Right atrium auricular region (tissue), 2 donors: ENCODE measurements around the gene RPN1. TPM values are rescaled to one million over a fixed set of nuclear protein-coding genes. Genes with fewer than 3 reads are reported as not detected.

Experiments
- DNase-seq: peaks from one replicate; pipeline ENCODE4 v3.0.0-alpha.2; 2019; ENCODE audit warnings: low spot score
- H3K27ac ChIP-seq, 2 donors: fragments of 200-600 bp; sonication (generic); 1 replicate in 1 of 2; 2 replicates in 1 of 2; pipeline ENCODE4 v1.5.1; 2016 to 2019
- H3K27me3 ChIP-seq, 2 donors: fragments of 200-600 bp; sonication (generic); one replicate each; pipeline versions ENCODE4 v1.5.1 to v1.6.0; 2017 to 2019
- H3K36me3 ChIP-seq: fragments of 200-600 bp; sonication (generic); one replicate; pipeline ENCODE4 v1.5.1; 2016
- H3K4me1 ChIP-seq, 2 donors: fragments of 200-600 bp; sonication (generic); one replicate each; pipeline versions ENCODE4 v1.5.1 to v1.6.0; 2017 to 2019
- H3K4me3 ChIP-seq, 2 donors: fragments of 200-600 bp; sonication (generic); 1 replicate in 1 of 2; 2 replicates in 1 of 2; pipeline ENCODE4 v1.5.1; 2017 to 2019; ENCODE audit warnings: mild to moderate bottlenecking in 1 of 2, moderate library complexity in 1 of 2
- H3K9me3 ChIP-seq, 2 donors: fragments of 200-600 bp; sonication (generic); one replicate each; pipeline ENCODE4 v1.5.1; 2019
- total RNA-seq, 2 donors: library from RNA; depleted of rRNA; stranded (reverse); fragments of >200 nt; gene quantifications; one replicate each; pipeline ENCODE4 v1.1.0, GENCODE V29; 2016
- TF ChIP-seq, protein P1 (sequence below), 2 donors: fragments of 200-600 bp; sonication (generic); IDR thresholded peaks; one replicate each; pipeline ENCODE4 v1.5.1; 2019; ENCODE audit warnings: antibody characterized with exemption in 2 of 2

RPN1 gene
- total RNA-seq, 2 donors from 2014 or later: 168 to 189 TPM

DNA sequence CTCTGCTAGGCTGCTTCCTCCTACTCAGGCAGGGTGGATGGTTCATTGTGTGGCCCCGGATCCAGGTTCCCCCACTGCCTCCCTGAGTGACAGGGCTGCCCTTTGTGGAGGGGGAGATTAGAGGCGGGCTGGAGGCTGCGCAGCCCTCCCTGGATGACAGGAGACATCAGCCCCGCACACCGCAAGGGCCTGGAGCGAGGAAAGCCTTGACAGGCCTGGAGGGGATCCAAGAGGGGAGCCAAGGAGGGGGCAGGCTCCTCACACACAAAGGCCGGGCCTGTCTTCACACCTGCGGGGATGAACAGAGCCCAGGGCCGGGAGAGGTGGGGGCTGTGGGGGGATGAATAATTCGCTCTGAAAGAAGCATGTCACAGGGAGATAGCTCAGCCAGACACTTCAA, 72.9 kb downstream of the RPN1 start:
- no peak overlapping the region for H3K4me3 ChIP-seq
- peaks cover 0 to 22% of the 10 kb centered on the region in 2 donors for H3K4me1 ChIP-seq
- TF ChIP-seq, protein P1, sequence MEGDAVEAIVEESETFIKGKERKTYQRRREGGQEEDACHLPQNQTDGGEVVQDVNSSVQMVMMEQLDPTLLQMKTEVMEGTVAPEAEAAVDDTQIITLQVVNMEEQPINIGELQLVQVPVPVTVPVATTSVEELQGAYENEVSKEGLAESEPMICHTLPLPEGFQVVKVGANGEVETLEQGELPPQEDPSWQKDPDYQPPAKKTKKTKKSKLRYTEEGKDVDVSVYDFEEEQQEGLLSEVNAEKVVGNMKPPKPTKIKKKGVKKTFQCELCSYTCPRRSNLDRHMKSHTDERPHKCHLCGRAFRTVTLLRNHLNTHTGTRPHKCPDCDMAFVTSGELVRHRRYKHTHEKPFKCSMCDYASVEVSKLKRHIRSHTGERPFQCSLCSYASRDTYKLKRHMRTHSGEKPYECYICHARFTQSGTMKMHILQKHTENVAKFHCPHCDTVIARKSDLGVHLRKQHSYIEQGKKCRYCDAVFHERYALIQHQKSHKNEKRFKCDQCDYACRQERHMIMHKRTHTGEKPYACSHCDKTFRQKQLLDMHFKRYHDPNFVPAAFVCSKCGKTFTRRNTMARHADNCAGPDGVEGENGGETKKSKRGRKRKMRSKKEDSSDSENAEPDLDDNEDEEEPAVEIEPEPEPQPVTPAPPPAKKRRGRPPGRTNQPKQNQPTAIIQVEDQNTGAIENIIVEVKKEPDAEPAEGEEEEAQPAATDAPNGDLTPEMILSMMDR (IDR thresholded peaks at IDR 0.05): no peak
- no peaks in the 10 kb centered on the region for H3K27me3 ChIP-seq
- H3K36me3 ChIP-seq: no peaks in the 10 kb centered on the region
- no peak for DNase-seq
- peaks cover 0 to 5% of the 10 kb centered on the region in 2 donors for H3K9me3 ChIP-seq
- H3K27ac ChIP-seq: no peak overlapping the region

DNA sequence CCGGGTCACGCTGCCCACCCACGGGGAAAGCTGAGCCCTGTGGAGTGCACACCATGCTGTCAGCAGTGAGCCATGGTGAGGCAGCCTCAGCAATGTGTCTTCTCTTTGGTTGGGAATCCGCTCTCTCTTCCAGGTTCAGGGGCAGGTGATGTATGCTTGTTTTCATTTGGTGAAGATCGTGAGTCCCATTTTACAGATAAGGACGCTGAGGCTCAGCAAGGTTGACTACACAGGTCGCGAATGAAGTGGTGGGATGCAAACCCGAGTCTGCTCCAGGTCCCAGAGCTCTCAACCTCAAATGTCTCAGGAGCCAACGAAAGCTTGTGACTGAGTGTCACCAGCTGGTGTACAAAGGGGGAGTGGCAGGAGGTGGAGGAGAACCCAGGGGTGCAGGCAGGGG, 74.3 kb downstream of the RPN1 start:
- H3K9me3 ChIP-seq: peaks cover 0 to 5% of the 10 kb centered on the region in 2 donors
- no peaks in the 10 kb centered on the region for H3K36me3 ChIP-seq
- H3K4me1 ChIP-seq: peaks cover 0 to 29% of the 10 kb centered on the region in 2 donors
- no peaks in the 10 kb centered on the region for H3K27me3 ChIP-seq
- no peak for DNase-seq
- no peak overlapping the region for H3K27ac ChIP-seq
- TF ChIP-seq, protein P1 (IDR thresholded peaks at IDR 0.05): no peak
- H3K4me3 ChIP-seq: no peak overlapping the region

- TF ChIP-seq, protein P1 (IDR thresholded peaks at IDR 0.05): no peak
- no peak for DNase-seq
- Histone ChIP-seq H3K4me1 (peaks cover 0 to 29% of the 10 kb centered on the region in 2 donors), H3K27ac (no peak overlapping the region), H3K4me3 (no peak overlapping the region), H3K9me3 (peaks cover 0 to 5% of the 10 kb centered on the region in 2 donors), H3K27me3 (no peaks in the 10 kb centered on the region), H3K36me3 (no peaks in the 10 kb centered on the region)
These were observed 74.8 kb downstream of the RPN1 start for GRCh38 chr3:128575777-128576176.

- peaks cover 0 to 29% of the 10 kb centered on the region in 2 donors for H3K4me1 ChIP-seq
- no peak overlapping the region for H3K4me3 ChIP-seq
- H3K9me3 ChIP-seq: no peaks in the 10 kb centered on the region
- no peaks in the 10 kb centered on the region for H3K36me3 ChIP-seq
- no peak for DNase-seq
- H3K27me3 ChIP-seq: no peaks in the 10 kb centered on the region
- TF ChIP-seq, protein P1 (IDR thresholded peaks at IDR 0.05): no peak
- H3K27ac ChIP-seq: peak overlapping the region in 1 of 2 donors; percentile 10
These were observed 76.9 kb downstream of the RPN1 start for GRCh38 chr3:128573707-128574162.

GRCh38 chr3:128573160-128573559, 77.5 kb downstream of the RPN1 start:
- H3K9me3 ChIP-seq: no peaks in the 10 kb centered on the region
- TF ChIP-seq, protein P1 (IDR thresholded peaks at IDR 0.05): no peak
- no peaks in the 10 kb centered on the region for H3K27me3 ChIP-seq
- no peaks in the 10 kb centered on the region for H3K36me3 ChIP-seq
- DNase-seq: no peak
- peaks cover 0 to 29% of the 10 kb centered on the region in 2 donors for H3K4me1 ChIP-seq
- peak overlapping the region in 1 of 2 donors; percentile 10 for H3K27ac ChIP-seq
- no peak overlapping the region for H3K4me3 ChIP-seq

DNA sequence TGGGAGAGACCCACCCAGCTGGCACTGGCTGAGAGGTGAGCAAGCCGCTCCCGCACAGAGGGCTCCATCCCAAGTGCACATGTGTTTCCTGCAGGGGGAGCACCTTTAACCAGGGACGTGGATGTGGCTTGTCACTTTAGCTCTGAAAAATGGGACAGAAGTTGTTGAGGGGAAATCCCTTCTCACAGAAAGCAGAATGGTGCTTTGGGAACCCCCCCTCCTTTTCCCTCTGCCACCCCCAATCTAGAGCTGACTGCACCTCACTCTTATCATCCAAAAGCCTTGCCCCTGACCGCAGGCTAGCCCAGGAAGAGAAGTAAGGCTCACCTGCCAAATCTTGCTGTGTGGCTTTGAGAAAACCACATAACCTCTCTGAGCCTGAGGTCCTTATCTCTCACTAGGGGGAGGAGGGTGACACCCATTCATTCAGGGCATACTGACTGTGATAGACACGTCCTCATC, 77.9 kb downstream of the RPN1 start:
- Histone ChIP-seq H3K27ac (no peak overlapping the region), H3K4me3 (no peak overlapping the region), H3K36me3 (no peaks in the 10 kb centered on the region), H3K9me3 (no peaks in the 10 kb centered on the region), H3K27me3 (no peaks in the 10 kb centered on the region), H3K4me1 (peaks cover 0 to 29% of the 10 kb centered on the region in 2 donors)
- no peak for DNase-seq
- TF ChIP-seq, protein P1 (IDR thresholded peaks at IDR 0.05): no peak
